Thoracic aorta (tissue), 2 donors: ENCODE results near the gene CDKAL1. TPM values are rescaled to one million over a fixed set of nuclear protein-coding genes. Genes with fewer than 3 reads are reported as not detected.

Experiments
- ATAC-seq: fragments of 150-250 bp; one replicate; pipeline ENCODE4 v1.8.0; 2017; ENCODE audit warnings: low read depth; ENCODE audit not compliant: insufficient number of reproducible peaks, low FRiP score
- DNase-seq: peaks from one replicate; pipeline ENCODE4 v3.0.0-alpha.2; 2020; ENCODE audit warnings: low spot score
- H3K27ac ChIP-seq, 2 donors: fragments of 200-600 bp; sonication (generic); 1 replicate in 1 of 2; 2 replicates in 1 of 2; pipeline ENCODE4 v1.5.1; 2016; ENCODE audit warnings: mild to moderate bottlenecking in 2 of 2, moderate library complexity in 2 of 2
- H3K27me3 ChIP-seq: fragments of 200-600 bp; sonication (generic); replicated peaks from 2 replicates; pipeline ENCODE4 v1.6.0; 2016; ENCODE audit warnings: mild to moderate bottlenecking; ENCODE audit not compliant: insufficient read depth
- H3K36me3 ChIP-seq: fragments of 200-600 bp; sonication (generic); one replicate; pipeline ENCODE4 v1.5.1; 2016
- H3K4me1 ChIP-seq, 2 donors: fragments of 200-600 bp; sonication (generic); 1 replicate in 1 of 2; 2 replicates in 1 of 2; pipeline versions ENCODE4 v1.5.1 to v1.6.0; 2016; ENCODE audit warnings: low read depth in 2 of 2, mild to moderate bottlenecking in 1 of 2; ENCODE audit not compliant: control insufficient read depth in 1 of 2
- H3K4me3 ChIP-seq: fragments of 200-600 bp; sonication (generic); 2 replicates; pipeline ENCODE4 v1.5.1; 2016; ENCODE audit warnings: mild to moderate bottlenecking
- H3K9me3 ChIP-seq: fragments of 200-600 bp; sonication (generic); 2 replicates; pipeline ENCODE4 v1.5.1; 2016
- CTCF ChIP-seq: fragments of 200-600 bp; sonication (generic); IDR thresholded peaks from one replicate; pipeline ENCODE4 v1.5.1; 2019; ENCODE audit warnings: antibody characterized with exemption
- total RNA-seq, 2 donors: library from RNA; depleted of rRNA; stranded (reverse); fragments of >200 nt; gene quantifications; one replicate each; pipeline versions ENCODE4 v1.1.0 to v1.2.3, GENCODE V29; 2016

Gene CDKAL1
- total RNA-seq, 2 donors from 2014 or later = 8.5 to 14.6 TPM

GRCh38 chr6:21198032-21198640, 663.9 kb downstream of the CDKAL1 start:
- H3K4me3 ChIP-seq = no peak overlapping the region
- no peak overlapping the region for H3K27ac ChIP-seq
- no peaks in the 10 kb centered on the region for H3K4me1 ChIP-seq
- H3K36me3 ChIP-seq = peaks cover 6% of the 10 kb centered on the region
- ATAC-seq = no peak
- no peaks in the 10 kb centered on the region for H3K27me3 ChIP-seq
- no peak for DNase-seq
- H3K9me3 ChIP-seq = no peaks in the 10 kb centered on the region
- no peak for TF ChIP-seq CTCF

- peaks cover 6% of the 10 kb centered on the region for H3K36me3 ChIP-seq
- no peaks in the 10 kb centered on the region for H3K9me3 ChIP-seq
- no peak overlapping the region for H3K4me3 ChIP-seq
- no peak overlapping the region for H3K27ac ChIP-seq
- DNase-seq (no peak), ATAC-seq (no peak)
- no peaks in the 10 kb centered on the region for H3K27me3 ChIP-seq
- no peaks in the 10 kb centered on the region for H3K4me1 ChIP-seq
- TF ChIP-seq CTCF = no peak
Observed at GRCh38 chr6:21199262-21199661, 665.0 kb downstream of the CDKAL1 start.

- H3K4me1 ChIP-seq = no peaks in the 10 kb centered on the region
- no peak for TF ChIP-seq CTCF
- no peak for ATAC-seq
- no peaks in the 10 kb centered on the region for H3K9me3 ChIP-seq
- no peak for DNase-seq
- peaks cover 6% of the 10 kb centered on the region for H3K36me3 ChIP-seq
- H3K4me3 ChIP-seq = no peak overlapping the region
- H3K27me3 ChIP-seq = no peaks in the 10 kb centered on the region
- H3K27ac ChIP-seq = no peak overlapping the region
Observed at GRCh38 chr6:21200134-21200870, 666.0 kb downstream of the CDKAL1 start.

- H3K4me1 ChIP-seq = no peaks in the 10 kb centered on the region
- ATAC-seq = no peak
- no peak for TF ChIP-seq CTCF
Observed at GRCh38 chr6:21201187-21201586, 666.9 kb downstream of the CDKAL1 start.

GRCh38 chr6:21201637-21202350, 667.5 kb downstream of the CDKAL1 start:
- H3K27me3 ChIP-seq = no peaks in the 10 kb centered on the region
- H3K9me3 ChIP-seq = no peaks in the 10 kb centered on the region
- no peak for TF ChIP-seq CTCF
- ATAC-seq (no peak), DNase-seq (no peak)
- no peak overlapping the region for H3K27ac ChIP-seq
- peaks cover 6% of the 10 kb centered on the region for H3K36me3 ChIP-seq
- H3K4me1 ChIP-seq = no peaks in the 10 kb centered on the region
- H3K4me3 ChIP-seq = no peak overlapping the region

More at GRCh38 chr6:21201187-21201586, 666.9 kb downstream of the CDKAL1 start:
- DNase-seq = no peak
- H3K36me3 ChIP-seq = peaks cover 6% of the 10 kb centered on the region
- H3K27me3 ChIP-seq = no peaks in the 10 kb centered on the region
- H3K4me3 ChIP-seq = no peak overlapping the region
- H3K27ac ChIP-seq = no peak overlapping the region
- no peaks in the 10 kb centered on the region for H3K9me3 ChIP-seq
